Measurements from ENCODE around the gene ARHGAP11A. TPM values are rescaled to one million over a fixed set of nuclear protein-coding genes. Genes with fewer than 3 reads are reported as not detected.

The ARHGAP11A gene
- total RNA-seq, 1 donor from 2014 or later, result 8.2 TPM

- DNase-seq (ENCODE audit: extremely low read depth, low read depth, low spot score), result no peak
These were observed 68.7 kb downstream of the ARHGAP11A start for GRCh38 chr15:32683906-32684584.

GRCh38 chr15:32685576-32685975 lies 70.3 kb downstream of the ARHGAP11A start:
- DNase-seq (ENCODE audit: extremely low read depth, low read depth, low spot score), result no peak

GRCh38 chr15:32687556-32687955 lies 72.3 kb downstream of the ARHGAP11A start:
- no peak for DNase-seq (ENCODE audit: extremely low read depth, low read depth, low spot score)

GRCh38 chr15:32688151-32688639 lies 72.9 kb downstream of the ARHGAP11A start:
- no peak for DNase-seq (ENCODE audit: extremely low read depth, low read depth, low spot score)

Other genes starting within 250 kb of the ARHGAP11A start
- gene GOLGA8K, start 212.2 kb upstream of the ARHGAP11A start, total RNA-seq, result 1.5 TPM in 1 of 2 replicates, not detected in the other
- not detected in 2 replicates for gene GOLGA8O, start 159.9 kb upstream of the ARHGAP11A start, total RNA-seq
- 2.0 and 2.4 TPM in 2 replicates for gene GOLGA8N, start 22.0 kb upstream of the ARHGAP11A start, total RNA-seq
- 3.7 and 4.4 TPM in 2 replicates for gene SCG5, start 26.2 kb downstream of the ARHGAP11A start, total RNA-seq
- 18.3 and 58.2 TPM in 2 replicates for gene GREM1, start 102.5 kb downstream of the ARHGAP11A start, total RNA-seq

All from glomerular endothelial cell (primary cell).